ENCODE measurements around the gene TTLL5. TPM values are rescaled to one million over a fixed set of nuclear protein-coding genes. Genes with fewer than 3 reads are reported as not detected.

The TTLL5 gene
- total and polyA plus RNA-seq, 7 donors: 4.6 to 17.2 (median 9.1) TPM

DNA sequence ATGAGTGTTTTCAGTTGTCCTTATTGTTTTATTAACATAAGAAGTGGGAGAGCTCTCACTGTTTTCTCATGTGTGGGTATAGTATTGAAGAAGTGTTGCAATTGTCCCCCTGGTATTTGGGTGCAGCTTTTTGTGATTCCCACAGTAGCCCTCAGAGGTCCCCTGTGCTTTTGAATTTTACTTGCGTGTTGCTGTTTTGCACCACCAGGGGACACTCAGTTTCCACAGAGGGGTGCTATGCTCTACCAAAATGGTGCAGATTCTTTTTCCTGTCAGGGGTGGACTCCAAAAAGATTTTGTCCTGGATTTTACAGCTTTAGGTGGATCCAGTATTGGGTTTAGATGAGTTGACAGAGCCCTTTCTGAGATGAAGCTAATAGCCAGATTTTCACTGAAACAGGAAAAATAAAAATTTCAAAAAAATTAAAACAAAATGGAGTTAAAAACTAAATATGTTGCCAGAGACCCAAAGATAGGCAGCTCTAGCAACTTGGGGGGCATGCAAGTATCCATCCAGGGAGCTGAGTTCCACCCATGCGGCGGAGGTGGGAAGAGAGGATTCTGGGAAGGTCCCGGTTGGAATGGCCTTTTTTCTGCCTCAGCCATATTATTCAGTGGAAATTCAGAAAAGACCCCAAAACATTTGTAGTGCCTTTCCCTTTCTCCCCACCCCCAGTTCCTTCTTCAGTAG, 50.2 kb downstream of the TTLL5 start:
- Histone ChIP-seq H3K4me3 (peak overlapping the region; percentile 16), H3K9me3 (no peaks in the 10 kb centered on the region), H3K27ac (peak overlapping the region; percentile 87), H3K4me1 (peaks cover 13% of the 10 kb centered on the region), H3K27me3 (ENCODE audit: insufficient read depth in 3 of 3, low read length in 2 of 3) (no peaks in the 10 kb centered on the region), H3K36me3 (ENCODE audit: insufficient read depth in 1 of 2, low read depth in 1 of 2) (peaks cover 0 to 14% of the 10 kb centered on the region in 2 donors)
- TF ChIP-seq, protein P1, sequence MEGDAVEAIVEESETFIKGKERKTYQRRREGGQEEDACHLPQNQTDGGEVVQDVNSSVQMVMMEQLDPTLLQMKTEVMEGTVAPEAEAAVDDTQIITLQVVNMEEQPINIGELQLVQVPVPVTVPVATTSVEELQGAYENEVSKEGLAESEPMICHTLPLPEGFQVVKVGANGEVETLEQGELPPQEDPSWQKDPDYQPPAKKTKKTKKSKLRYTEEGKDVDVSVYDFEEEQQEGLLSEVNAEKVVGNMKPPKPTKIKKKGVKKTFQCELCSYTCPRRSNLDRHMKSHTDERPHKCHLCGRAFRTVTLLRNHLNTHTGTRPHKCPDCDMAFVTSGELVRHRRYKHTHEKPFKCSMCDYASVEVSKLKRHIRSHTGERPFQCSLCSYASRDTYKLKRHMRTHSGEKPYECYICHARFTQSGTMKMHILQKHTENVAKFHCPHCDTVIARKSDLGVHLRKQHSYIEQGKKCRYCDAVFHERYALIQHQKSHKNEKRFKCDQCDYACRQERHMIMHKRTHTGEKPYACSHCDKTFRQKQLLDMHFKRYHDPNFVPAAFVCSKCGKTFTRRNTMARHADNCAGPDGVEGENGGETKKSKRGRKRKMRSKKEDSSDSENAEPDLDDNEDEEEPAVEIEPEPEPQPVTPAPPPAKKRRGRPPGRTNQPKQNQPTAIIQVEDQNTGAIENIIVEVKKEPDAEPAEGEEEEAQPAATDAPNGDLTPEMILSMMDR (IDR thresholded peaks at IDR 0.05): peak; percentile 73
- intact Hi-C loops (cut with DNase I): loop anchor here (1.0 to 10.0 kb wide), 4 partner anchors 81 to 271 kb away; partner anchors contain the start of gene TGFB3 (in 1 of the 2)
- no peak for DNase-seq
- ATAC-seq: peak; percentile 68 to 80 (median 72)
- WGBS, 3 donors: 38 to 45% (median 40%) methylated on average over 4 of the region's 4 CpGs

DNA sequence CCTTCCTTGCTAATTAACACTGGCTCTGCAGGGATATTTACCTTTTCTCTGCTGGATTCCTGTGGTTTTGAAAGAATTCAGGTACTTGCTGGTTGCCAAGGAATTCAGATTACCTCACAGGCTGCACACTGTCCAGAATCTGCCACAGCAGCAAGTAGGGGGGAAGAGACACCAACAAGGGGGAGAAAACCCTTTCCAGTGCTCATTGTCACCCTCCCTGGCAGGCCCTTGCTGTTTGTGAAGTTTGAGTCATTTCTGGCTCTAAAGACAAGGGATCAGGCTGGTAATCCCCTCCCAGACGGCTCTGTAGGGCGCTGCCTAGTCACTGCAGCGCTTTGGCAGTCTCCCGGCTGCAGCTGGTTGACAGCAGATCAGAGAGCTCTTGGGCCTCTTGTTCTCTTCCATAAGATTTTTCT, 50.8 kb downstream of the TTLL5 start:
- ATAC-seq: peak; percentile 94 to 95 (median 94)
- Histone ChIP-seq H3K4me3 (peak overlapping the region; percentile 16), H3K36me3 (ENCODE audit: insufficient read depth in 1 of 2, low read depth in 1 of 2) (peaks cover 0 to 13% of the 10 kb centered on the region in 2 donors), H3K27ac (peak overlapping the region; percentile 87), H3K27me3 (ENCODE audit: insufficient read depth in 3 of 3, low read length in 2 of 3) (no peaks in the 10 kb centered on the region), H3K4me1 (peaks cover 13% of the 10 kb centered on the region), H3K9me3 (no peaks in the 10 kb centered on the region)
- TF ChIP-seq, protein P1 (IDR thresholded peaks at IDR 0.05): no peak
- intact Hi-C loops (cut with DNase I): loop anchor here (1.0 to 10.0 kb wide), 5 partner anchors 80 to 270 kb away; partner anchors contain the start of gene TGFB3 (in 1 of the 2)
- peak; percentile 74 to 90 for DNase-seq
- 17 to 24% (median 23%) methylated on average over 4 of the region's 4 CpGs for WGBS, 3 donors

GRCh38 chr14:75714991-75715390, 53.9 kb downstream of the TTLL5 start:
- Histone ChIP-seq H3K27ac (no peak overlapping the region), H3K27me3 (ENCODE audit: insufficient read depth in 3 of 3, low read length in 2 of 3) (no peaks in the 10 kb centered on the region), H3K4me1 (peaks cover 17% of the 10 kb centered on the region), H3K36me3 (ENCODE audit: insufficient read depth in 1 of 2, low read depth in 1 of 2) (peaks cover 0 to 5% of the 10 kb centered on the region in 2 donors), H3K9me3 (no peaks in the 10 kb centered on the region), H3K4me3 (no peak overlapping the region)
- TF ChIP-seq, protein P1 (IDR thresholded peaks at IDR 0.05): no peak
- intact Hi-C loops (cut with DNase I): loop anchor here (5.0 to 10.0 kb wide), 2 partner anchors 77 to 190 kb away; no protein-coding TSS in a partner anchor
- no peak for ATAC-seq
- no peak for DNase-seq
- WGBS, 3 donors: 54 to 80% (median 66%) methylated on average over 2 of the region's 2 CpGs

GRCh38 chr14:75715926-75716780, 55.1 kb downstream of the TTLL5 start:
- WGBS, 3 donors: 75 to 82% (median 75%) methylated on average over 2 of the region's 2 CpGs
- Histone ChIP-seq H3K4me3 (no peak overlapping the region), H3K36me3 (ENCODE audit: insufficient read depth in 1 of 2, low read depth in 1 of 2) (peaks cover 0 to 5% of the 10 kb centered on the region in 2 donors), H3K27ac (no peak overlapping the region), H3K4me1 (peaks cover 28% of the 10 kb centered on the region), H3K27me3 (ENCODE audit: insufficient read depth in 3 of 3, low read length in 2 of 3) (no peaks in the 10 kb centered on the region), H3K9me3 (no peaks in the 10 kb centered on the region)
- no peak for DNase-seq
- no peak for ATAC-seq
- TF ChIP-seq, protein P1 (IDR thresholded peaks at IDR 0.05): no peak
- intact Hi-C loops (cut with DNase I): loop anchor here in 1 of 2 donors (10.0 kb wide), 1 partner anchor 189 kb away; no protein-coding TSS in a partner anchor
